Measurements from ENCODE around the gene HEPHL1.

DNA sequence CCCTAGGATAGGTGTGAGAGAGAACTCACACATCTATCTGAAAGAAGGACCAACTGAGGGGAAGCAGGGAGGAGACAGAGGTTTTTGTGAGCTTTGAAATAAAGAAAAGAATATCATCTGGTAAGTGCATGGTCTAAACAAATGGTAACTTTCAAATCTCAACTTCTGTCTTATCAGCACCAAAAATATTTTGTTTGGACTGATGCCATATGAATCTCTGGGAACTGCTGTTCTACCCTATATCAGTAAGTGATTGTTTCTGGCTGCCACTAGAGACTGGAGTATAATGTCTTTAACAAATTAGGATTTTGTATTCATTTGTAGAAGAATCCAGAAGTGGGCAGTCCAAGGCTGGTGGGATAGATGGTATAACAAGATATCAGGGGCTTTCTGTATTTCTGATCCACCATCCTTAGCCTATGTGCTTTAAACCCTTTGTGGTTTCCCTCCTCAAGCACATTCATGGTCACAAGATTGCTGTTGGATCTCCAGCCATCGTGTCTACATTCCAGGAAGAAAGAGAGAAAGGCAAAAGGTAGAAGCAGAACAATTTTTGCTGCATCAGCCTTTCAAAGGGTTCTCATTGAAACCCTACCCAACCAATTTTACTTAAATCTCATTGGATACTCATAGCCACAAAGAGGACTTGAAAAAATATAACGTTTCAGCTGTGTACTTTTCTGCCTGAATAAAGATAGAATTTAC is 4.7 kb downstream of the HEPHL1 start:
- TF ChIP-seq POLR2A (IDR thresholded peaks at IDR 0.05) = no peak
- no peak for TF ChIP-seq POLR2AphosphoS5 (IDR thresholded peaks at IDR 0.05)
- TF ChIP-seq, protein P1, sequence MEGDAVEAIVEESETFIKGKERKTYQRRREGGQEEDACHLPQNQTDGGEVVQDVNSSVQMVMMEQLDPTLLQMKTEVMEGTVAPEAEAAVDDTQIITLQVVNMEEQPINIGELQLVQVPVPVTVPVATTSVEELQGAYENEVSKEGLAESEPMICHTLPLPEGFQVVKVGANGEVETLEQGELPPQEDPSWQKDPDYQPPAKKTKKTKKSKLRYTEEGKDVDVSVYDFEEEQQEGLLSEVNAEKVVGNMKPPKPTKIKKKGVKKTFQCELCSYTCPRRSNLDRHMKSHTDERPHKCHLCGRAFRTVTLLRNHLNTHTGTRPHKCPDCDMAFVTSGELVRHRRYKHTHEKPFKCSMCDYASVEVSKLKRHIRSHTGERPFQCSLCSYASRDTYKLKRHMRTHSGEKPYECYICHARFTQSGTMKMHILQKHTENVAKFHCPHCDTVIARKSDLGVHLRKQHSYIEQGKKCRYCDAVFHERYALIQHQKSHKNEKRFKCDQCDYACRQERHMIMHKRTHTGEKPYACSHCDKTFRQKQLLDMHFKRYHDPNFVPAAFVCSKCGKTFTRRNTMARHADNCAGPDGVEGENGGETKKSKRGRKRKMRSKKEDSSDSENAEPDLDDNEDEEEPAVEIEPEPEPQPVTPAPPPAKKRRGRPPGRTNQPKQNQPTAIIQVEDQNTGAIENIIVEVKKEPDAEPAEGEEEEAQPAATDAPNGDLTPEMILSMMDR (IDR thresholded peaks at IDR 0.05) = no peak

Measured in suprapubic skin (tissue), 4 donors.